ENCODE results near the gene KCNK1. TPM values are rescaled to one million over a fixed set of nuclear protein-coding genes. Genes with fewer than 3 reads are reported as not detected.
"Not testable (repeated sequence)": the region's sequence is repeated elsewhere in the genome, so short reads cannot be mapped to it uniquely, and the experiment has no call there.

Gene KCNK1
- total RNA-seq, 4 donors from 2014 or later, result 2.2 to 5.5 (median 3.2) TPM

DNA sequence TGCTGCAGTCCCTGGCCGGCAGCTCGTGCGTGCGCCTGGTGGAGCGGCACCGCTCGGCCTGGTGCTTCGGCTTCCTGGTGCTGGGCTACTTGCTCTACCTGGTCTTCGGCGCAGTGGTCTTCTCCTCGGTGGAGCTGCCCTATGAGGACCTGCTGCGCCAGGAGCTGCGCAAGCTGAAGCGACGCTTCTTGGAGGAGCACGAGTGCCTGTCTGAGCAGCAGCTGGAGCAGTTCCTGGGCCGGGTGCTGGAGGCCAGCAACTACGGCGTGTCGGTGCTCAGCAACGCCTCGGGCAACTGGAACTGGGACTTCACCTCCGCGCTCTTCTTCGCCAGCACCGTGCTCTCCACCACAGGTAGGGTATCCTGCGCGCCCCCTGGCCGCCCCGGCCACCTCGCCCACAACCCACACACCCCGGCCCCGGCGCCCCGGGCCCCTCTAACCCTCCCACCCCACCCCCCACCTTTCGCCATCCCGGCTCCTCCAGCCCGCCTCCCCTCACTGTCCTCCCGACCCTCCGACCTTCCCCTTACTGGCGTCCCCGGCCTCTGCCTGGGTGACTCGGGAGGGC lies 352 bp downstream of the KCNK1 start:
- TF ChIP-seq EP300 (IDR thresholded peaks at IDR 0.05) (no peak), POLR2A (IDR thresholded peaks at IDR 0.05) (no peak), POLR2AphosphoS5 (IDR thresholded peaks at IDR 0.05) (no peak)
- TF ChIP-seq, protein P1, sequence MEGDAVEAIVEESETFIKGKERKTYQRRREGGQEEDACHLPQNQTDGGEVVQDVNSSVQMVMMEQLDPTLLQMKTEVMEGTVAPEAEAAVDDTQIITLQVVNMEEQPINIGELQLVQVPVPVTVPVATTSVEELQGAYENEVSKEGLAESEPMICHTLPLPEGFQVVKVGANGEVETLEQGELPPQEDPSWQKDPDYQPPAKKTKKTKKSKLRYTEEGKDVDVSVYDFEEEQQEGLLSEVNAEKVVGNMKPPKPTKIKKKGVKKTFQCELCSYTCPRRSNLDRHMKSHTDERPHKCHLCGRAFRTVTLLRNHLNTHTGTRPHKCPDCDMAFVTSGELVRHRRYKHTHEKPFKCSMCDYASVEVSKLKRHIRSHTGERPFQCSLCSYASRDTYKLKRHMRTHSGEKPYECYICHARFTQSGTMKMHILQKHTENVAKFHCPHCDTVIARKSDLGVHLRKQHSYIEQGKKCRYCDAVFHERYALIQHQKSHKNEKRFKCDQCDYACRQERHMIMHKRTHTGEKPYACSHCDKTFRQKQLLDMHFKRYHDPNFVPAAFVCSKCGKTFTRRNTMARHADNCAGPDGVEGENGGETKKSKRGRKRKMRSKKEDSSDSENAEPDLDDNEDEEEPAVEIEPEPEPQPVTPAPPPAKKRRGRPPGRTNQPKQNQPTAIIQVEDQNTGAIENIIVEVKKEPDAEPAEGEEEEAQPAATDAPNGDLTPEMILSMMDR (IDR thresholded peaks at IDR 0.05), result no peak
- Histone ChIP-seq H3K9me3 (no peaks in the 10 kb centered on the region), H3K4me1 (peaks cover 0 to 25% (median 0%) of the 10 kb centered on the region in 3 donors), H3K4me3 (peak overlapping the region; percentile 28 to 58), H3K36me3 (no peaks in the 10 kb centered on the region), H3K27ac (peak overlapping the region in 3 of 4 donors; percentile 29 to 76 (median 66)), H3K27me3 (peaks cover 63% of the 10 kb centered on the region)
- WGBS, 2 donors (ENCODE audit: low coverage in 1 of 2), result no CpG with 5 or more reads among the region's 43 CpGs
- ATAC-seq, result peak; percentile 20

DNA sequence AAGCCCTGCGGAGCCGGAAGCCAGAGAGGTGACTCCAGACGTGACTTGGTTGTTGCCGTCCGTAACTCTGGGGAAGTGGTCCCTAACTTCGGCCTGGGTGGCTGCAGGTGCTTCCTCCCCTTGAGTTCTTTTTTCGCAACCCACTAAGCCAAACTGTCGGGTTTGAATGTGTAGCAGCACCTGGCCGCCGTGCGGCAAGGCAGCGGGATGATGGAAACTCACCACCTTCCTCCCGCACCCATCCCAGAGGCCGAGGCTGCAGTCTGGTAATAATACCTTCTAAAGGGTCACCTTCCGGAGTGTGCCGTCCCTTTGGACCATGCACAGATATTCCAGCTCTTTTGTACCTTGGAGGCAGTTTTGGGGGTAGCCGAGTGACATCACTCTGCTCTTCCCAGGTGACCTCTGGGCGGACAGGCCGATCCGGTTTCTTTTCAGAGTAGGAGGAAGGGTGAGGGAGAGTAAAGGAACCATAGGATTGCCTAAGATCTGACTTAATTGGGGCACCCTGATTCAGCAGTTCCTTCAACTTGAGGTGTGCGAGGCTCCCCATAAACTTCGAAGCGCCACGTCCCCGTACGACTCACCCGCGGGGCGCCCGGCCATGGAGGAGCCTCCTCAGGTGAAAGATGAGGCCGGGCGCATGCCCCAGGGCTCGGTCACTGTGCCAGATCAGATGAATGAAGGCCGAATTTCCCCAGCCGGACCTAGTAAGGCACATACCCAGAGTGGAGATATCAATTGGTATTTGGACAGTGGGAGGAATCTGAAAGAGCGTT lies 1.0 kb downstream of the KCNK1 start:
- peaks cover 0 to 25% (median 0%) of the 10 kb centered on the region in 3 donors for H3K4me1 ChIP-seq
- ATAC-seq, result no peak
- no peak for TF ChIP-seq POLR2AphosphoS5 (IDR thresholded peaks at IDR 0.05)
- TF ChIP-seq, protein P1 (IDR thresholded peaks at IDR 0.05), result no peak
- TF ChIP-seq POLR2A (IDR thresholded peaks at IDR 0.05), result no peak
- no peak for TF ChIP-seq EP300 (IDR thresholded peaks at IDR 0.05)
- H3K36me3 ChIP-seq, result no peaks in the 10 kb centered on the region
- no peaks in the 10 kb centered on the region for H3K9me3 ChIP-seq
- peak overlapping the region in 1 of 2 donors; percentile 58 for H3K4me3 ChIP-seq
- WGBS, 2 donors (ENCODE audit: low coverage in 1 of 2), result 33 to 63% methylated on average over 4 to 14 of the region's 36 CpGs
- peak overlapping the region in 1 of 4 donors; percentile 76 for H3K27ac ChIP-seq
- peaks cover 65% of the 10 kb centered on the region for H3K27me3 ChIP-seq

DNA sequence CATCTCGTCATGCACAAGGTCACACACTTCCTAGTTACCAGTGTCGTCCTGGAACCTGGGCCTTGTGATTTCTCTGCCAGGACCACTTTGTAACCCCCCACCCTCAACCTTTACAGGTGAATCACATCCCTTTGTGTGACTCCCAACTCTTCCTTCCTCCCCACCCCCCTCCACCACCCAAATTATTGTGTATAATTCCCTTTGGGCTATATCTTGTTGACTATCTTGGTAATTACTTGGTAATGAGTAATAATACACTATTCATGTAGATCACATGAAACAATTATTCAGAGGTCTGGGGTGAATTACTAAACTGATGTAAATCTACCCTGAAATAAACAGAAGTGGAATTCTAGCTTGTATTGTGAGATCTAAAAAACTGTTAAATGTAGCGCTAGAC lies 1.7 kb downstream of the KCNK1 start:
- Histone ChIP-seq H3K27me3 (peaks cover 59% of the 10 kb centered on the region), H3K4me1 (peaks cover 0 to 25% (median 0%) of the 10 kb centered on the region in 3 donors), H3K27ac (no peak overlapping the region), H3K36me3 (no peaks in the 10 kb centered on the region), H3K9me3 (no peaks in the 10 kb centered on the region), H3K4me3 (peak overlapping the region in 1 of 2 donors; percentile 58)
- WGBS, 2 donors (ENCODE audit: low coverage in 1 of 2), result 64 to 91% methylated on average over 3 of the region's 3 CpGs
- no peak for TF ChIP-seq POLR2AphosphoS5 (IDR thresholded peaks at IDR 0.05)
- TF ChIP-seq, protein P1 (IDR thresholded peaks at IDR 0.05), result no peak
- no peak for TF ChIP-seq EP300 (IDR thresholded peaks at IDR 0.05)
- TF ChIP-seq POLR2A (IDR thresholded peaks at IDR 0.05), result no peak
- no peak for ATAC-seq

DNA sequence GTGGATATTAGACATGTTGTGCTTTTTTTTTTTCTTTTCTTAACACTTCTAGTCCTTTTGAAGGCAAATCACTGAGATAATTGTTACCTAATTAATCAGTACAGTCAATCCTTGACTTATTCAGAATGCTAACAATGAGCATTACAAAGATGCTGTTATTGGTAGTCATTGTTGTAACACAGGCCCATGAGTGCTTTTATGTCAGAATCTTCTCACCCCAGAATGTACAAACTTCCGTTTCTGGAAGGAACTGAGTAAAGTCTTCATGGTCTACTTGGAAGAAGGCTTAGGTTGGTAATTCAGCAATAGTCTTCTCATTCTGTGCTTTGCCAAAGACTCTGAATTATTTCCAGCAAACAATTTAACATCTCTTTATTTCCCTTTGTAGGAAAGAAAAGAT lies 3.1 kb downstream of the KCNK1 start:
- Histone ChIP-seq H3K27ac (no peak overlapping the region), H3K4me3 (no peak overlapping the region), H3K36me3 (no peaks in the 10 kb centered on the region), H3K27me3 (peaks cover 45% of the 10 kb centered on the region), H3K4me1 (peaks cover 0 to 25% (median 0%) of the 10 kb centered on the region in 3 donors), H3K9me3 (no peaks in the 10 kb centered on the region)
- TF ChIP-seq POLR2A (IDR thresholded peaks at IDR 0.05) (no peak), EP300 (IDR thresholded peaks at IDR 0.05) (no peak), POLR2AphosphoS5 (IDR thresholded peaks at IDR 0.05) (no peak)
- TF ChIP-seq, protein P1 (IDR thresholded peaks at IDR 0.05), result no peak
- 44 to 90% methylated on average over 1 of the region's 1 CpG for WGBS, 2 donors (ENCODE audit: low coverage in 1 of 2)
- no peak for ATAC-seq

DNA sequence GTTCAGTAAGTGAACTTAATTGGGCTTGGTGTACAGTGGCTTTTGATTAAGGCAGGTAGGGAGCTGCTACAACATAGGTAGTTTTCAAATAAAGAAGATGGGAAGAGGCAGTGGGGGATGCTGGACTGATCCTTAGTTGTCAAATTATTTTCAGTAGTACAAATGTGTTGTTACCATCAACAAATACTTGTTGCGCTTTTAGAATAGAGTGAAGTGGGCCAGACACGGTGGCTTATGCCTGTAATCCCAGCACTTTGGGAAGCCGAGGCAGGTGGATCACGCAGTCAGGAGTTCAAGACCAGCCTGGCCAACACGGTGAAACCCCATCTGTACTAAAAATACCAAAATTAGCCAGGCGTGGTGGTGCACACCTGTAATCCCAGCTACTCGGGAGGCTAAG lies 5.5 kb downstream of the KCNK1 start:
- H3K9me3 ChIP-seq, result not testable (repeated sequence)

More for the DNA sequence above, 5.5 kb downstream of the KCNK1 start:
- H3K36me3 ChIP-seq, H3K27ac ChIP-seq, ATAC-seq, H3K4me3 ChIP-seq: not testable (repeated sequence)
- Histone ChIP-seq H3K27me3 (peaks cover 28% of the 10 kb centered on the region), H3K4me1 (peaks cover 0 to 12% (median 0%) of the 10 kb centered on the region in 3 donors)
- 91 to 97% methylated on average over 5 to 6 of the region's 7 CpGs for WGBS, 2 donors (ENCODE audit: low coverage in 1 of 2)
